Activated CD8-positive, alpha-beta memory T cell treated with anti-CD3 and anti-CD28 coated beads, Interleukin-2, amount 50 U/mL, for 1 hour (primary cell): Measurements from ENCODE around the gene POLR1B.
"Not testable (repeated sequence)": the region's sequence is repeated elsewhere in the genome, so short reads cannot be mapped to it uniquely, and the experiment has no call there.

Source experiments
- DNase-seq: peaks from one replicate; pipeline ENCODE4 v3.0.0-alpha.2; 2020; ENCODE audit errors: extremely low read depth

The POLR1B gene

DNA sequence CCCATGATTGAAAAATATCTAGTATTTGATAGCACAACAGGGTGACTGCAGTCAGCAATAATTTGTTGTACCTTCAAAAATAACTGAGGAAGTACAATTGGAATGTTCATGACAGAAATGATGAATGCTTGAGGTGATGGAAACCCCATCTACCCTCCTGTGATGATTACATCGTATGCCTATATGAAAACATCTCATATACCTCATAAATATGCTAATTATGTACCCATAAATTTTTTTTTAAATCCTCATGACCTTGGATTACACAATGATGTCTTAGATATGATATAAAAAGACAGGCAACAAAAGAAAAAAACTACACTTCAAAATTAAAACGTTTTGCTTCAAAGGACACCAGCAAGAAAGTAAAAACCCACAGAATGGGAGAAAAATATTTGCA is 1.4 kb upstream of the POLR1B start:
- DNase-seq, result no peak

DNA sequence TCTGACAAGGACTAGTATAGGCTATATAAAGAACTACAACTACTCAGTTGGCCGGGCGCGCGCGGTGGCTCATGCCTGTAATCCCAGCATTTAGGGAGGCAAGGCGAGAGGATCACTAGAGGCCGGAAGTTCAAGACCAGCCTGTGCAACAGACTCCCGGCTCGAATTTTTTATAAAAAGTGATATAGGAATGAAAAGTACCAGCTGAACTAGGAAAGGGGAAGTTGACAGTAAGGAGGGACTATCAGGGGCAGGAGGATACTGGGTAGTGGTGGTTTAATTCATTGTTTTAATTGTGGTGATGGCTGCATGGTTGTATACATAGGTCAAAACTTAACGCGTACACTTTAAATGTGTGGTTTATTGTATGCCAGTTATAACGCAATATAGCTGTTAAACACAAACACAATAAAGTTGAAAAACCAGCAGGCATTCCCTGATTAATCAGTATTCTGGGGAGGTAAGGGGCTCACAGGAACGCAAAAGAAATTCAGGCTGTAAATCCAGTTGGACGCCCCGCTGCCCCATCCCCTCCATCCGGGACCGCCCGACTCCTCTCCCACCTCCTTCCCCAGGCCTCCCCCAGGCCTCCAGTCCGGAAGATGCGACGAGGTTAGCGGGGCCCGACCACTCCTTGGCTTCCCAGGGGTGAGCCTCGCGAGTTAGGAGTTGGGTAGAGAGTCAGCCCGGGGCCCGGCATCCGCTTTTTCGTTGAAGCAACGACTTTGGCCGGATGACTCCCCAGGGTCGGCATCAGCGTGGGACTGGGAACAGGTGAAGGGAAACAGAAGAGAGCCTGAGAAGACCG is 746 bp upstream of the POLR1B start:
- DNase-seq, result no peak

DNA sequence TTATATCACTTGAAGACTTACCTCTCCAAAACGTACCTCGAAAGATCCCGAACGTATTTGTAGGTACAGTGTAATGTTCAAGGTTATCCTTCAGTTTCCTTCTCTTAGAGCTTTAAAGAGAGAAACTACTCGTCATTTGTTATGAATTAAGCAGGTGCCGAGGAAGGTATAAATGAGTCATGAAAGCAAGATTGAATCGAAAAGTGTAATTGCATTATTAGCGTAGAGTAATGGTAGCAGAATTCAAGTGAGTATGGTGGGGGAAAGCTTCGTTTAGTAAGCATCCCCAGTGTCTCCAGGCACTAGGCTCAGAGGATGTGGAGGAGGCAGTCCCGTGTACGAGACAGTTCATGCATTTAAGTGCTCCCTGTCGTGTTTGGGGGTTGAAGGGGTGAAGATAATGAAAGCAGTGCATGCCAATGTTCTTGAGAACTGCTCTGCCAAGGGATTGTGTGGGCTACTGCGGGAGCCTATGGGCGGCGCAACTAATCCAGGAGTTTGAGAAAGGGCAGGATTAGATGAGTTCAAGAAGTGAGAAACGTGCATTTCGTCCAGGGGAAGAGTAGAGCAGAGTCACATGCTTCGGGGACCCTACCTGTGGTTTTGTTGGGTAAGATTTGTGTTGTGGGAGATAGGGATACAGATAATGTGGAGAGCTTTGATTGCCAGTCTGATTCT is 858 bp downstream of the POLR1B start:
- no peak for DNase-seq

DNA sequence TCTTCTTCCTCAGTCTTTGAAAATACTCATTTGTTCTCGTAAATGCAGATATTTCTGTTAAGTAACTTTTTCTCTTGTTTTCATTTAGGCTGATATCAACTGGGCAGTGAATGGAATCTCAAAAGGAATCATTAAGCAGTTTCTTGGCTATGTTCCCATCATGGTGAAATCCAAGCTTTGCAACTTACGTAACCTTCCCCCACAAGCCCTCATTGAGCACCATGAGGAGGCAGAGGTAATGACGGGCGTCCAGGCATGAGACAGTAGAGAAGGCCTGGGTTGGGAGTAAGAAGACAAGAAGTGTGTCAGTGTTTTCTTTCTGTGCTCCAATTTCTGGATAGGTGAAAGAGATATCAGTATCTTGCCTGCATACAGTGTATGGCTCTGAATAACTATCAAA is 5.1 kb downstream of the POLR1B start:
- DNase-seq, result no peak

DNA sequence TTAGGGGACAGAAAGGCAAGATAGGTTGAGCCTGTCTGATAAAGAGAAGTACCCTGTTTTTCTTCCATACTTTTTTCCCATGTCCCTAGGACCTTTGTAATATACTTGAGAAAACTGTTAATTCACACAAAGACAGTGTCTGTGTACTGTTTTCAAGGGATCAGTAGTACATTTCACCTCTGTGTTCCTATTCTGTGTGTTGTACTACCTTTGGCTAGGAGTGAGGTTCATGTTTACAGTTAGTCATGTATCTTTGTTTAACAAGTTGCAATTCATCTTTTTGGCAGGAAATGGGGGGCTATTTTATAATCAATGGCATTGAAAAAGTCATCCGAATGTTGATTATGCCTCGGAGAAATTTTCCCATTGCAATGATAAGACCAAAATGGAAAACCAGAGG is 6.7 kb downstream of the POLR1B start:
- DNase-seq, result no peak

DNA sequence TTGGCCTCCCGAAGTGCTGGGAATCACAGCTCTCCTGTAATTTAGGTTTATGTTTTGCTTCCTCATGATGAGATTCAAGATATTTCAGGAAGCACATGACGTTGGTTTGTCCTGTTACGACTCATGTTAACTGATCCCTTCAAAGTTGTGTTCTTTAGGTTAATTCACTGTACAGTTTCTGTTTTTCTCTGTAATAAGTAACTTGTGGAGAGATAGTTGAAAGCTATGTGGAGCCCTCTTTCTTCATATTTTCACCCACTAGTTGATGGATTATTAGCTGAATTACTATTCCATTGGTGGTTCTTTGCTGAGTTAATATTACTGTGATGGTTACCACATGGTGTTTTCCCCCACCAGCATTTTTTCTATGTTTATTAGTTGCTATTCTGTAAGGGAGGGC is 23.8 kb downstream of the POLR1B start:
- no peak for DNase-seq

DNA sequence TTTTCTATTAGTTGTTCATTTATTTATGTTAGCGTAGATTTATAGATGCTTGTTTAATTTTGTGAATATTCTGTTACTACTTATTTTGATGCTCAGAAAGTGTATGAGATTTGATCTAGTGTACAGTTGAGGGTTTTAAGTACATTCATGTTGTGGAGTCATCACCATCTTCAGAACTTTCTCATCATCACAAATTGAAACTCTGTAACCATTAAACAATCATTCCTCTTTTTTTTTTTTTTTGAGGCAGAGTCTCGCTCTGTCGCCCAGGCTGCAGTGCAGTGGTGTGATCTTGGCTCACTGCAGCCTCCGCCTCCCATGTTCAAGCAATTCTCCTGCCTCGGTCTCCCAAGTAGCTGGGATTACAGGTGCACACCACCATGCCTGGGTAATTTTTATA is 24.2 kb downstream of the POLR1B start:
- not testable (repeated sequence) for DNase-seq

DNA sequence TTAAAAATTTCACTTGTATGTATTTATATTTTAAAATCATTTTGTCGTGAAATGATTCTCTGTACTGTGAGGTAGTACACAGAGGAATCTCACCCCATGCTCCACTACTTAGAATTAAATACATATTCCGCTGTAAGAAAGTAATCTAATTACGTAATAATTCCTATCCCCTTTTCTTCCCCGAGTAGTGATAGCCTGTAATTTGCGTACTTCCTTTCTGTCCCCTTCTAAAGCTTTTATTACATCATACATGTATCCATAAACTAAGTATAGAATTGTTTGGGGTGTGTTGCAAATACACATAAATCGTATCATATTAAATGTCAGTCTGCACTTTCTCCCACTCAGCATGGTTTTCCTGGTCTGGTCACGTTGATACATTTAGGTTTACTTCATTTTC is 29.7 kb downstream of the POLR1B start:
- no peak for DNase-seq

DNA sequence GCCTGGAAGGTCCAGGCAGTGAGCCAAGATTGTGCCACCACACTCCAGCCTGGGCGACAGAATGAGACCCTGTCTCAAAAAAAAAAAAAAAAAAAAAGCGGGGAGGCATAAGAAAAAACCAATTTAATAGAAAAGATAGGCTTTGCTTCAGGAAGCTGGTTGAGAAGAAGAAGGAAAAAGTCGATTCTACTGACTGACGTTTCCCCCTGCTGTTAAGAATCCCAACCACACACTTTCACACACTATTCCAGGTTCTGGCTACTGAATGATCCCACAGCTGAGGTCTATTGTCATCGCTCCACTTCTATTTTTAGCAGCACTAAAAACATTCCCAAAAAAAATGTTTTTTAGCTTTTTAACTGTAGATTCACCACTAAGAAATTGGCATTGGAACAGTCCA is 35.5 kb downstream of the POLR1B start:
- DNase-seq, result no peak

DNA sequence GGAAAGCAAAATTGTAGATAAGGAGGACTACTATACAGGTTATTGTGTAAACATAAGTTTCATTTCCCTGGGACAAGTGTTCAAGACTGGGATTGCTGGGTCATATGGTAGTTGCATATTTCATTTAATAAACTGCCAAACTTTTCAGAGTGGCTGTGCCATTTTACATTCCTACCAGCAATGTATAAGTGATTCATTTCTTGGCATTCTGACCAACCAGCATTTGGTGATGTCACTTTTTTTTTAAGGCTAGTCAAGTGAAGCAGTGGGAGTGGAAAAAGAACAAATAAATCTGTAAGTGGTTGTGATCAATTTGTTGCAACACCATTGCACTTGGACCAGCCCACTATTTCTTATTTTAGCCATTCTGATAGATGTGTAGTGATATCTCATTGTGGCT is 37.0 kb downstream of the POLR1B start:
- DNase-seq, result no peak

DNA sequence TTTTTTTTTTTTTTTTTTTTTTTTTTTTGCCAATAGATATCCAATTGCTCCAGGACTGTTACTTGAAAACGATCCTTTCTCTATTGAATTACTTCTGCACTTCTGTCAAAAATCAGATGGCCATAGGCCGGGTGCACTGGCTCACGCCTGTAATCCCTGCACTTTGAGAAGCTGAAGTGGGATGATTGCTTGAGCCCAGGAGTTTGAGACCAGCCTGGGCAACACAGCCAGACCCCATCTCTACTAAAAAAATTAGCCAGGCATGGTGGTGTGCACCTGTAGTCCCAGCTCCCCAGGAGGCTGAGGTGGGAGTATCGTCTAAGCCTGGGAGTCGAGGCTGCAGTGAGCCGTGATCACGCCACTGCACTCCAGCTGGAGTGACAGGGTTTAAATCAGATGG is 37.8 kb downstream of the POLR1B start:
- DNase-seq, result no peak

DNA sequence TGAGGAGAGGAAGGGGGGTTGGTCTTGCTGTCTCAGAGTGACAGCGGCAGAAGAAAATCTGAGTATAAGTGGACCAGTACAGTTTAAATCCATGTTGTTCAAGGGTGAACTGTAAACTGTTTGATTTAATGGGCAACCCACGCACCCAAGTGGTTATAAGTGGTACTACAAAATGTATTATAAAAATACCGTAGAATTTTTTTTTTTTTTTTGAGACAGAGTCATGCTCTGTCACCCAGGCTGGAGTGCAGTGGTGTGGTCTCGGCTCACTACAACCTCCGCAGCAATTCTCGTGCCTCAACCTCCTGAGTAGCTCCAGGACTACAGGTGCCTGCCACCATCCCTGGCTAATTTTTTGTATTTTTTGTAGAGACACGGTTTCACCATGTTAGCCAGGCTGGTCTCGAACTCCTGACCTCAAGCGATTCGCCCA is 40.1 kb downstream of the POLR1B start:
- DNase-seq, result peak; percentile 7

DNA sequence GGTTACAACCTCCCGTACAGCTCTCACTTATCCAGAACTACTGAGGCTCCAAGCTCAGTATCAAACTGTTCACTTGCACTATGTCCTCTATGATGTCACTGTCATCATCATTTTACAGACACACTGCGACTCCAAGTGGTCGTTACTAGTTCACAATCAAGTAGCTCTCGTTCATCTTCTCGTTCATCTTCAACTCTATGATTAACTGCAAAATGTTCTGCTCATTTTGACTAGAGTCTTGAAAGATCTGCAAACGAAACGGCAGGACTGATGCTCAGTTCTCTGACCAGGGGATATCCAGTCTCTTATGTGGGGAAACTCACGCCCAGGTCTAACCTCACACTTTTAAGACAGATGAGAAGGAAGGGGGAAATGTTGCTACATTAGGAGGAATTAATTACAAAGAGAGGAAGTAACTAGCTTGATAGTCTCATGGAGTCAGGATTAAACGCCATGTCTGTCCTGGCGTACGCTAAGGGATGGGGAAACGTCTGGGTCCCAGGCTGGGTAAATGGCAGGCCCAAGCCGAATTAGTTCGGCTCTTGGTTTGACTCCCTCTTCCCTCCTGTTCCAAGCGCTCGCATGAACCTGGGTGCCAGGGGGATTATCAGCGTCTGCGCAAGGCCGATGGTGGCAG is 41.4 kb downstream of the POLR1B start:
- no peak for DNase-seq

DNA sequence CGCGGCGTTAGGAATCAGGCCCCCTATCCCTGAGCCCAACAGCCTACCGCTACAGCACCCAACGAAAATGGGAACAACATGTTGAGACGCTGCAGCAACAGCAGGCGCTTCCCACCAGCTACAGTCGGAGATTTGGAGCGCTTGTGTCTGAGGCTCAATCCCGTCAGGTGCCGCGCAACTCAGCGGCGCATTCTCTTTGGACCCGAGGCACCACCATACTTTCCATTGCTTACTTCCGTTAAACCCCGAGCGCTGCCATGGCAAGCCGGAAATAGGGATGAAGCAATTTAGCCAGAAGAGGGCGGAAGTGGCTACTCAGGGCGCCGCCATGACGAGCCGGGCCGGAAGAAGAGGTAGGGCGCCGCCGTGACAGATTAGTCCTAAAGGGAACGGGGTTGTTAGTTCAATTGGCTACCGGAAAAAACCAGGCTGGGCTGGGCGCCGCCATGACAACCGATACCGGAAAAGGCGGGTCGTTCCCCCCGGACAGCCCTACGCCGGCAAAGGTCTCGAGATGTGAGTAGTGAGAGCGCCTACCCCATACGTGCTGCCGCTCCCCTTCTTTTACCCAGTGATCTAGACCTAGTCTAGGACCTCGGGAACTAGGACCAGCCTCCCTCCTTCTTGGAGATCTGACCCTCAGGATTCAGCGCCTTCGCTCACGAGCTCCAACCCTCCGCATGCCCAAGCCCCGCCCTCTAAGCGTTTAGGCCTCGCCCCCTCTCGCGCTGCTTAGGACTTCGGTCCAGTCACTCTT is 42.0 kb downstream of the POLR1B start, which contains the start of gene CHCHD5:
CHCHD5 (plus strand) TSS at position 476 of the 757 bp plus-strand sequence; CDS start at position 515, 39 bp downstream.
- DNase-seq, result peak; percentile 85

DNA sequence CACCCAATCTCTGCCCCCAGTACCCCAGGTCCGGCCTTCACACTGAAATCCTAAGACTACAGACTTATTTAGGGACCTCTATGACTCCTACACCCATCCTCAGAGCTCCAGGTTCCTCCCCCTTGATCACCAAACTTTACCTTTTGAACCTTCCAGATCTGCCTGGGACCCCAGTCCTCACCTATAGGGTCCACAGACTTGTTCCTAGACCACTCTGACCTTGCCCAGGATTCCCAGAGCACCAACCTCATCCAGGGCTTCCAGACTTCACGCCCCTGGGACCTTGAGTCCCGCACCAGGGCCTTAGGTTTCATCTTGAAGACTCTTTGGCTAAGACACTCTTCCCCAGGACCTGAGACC is 42.6 kb downstream of the POLR1B start:
- no peak for DNase-seq

DNA sequence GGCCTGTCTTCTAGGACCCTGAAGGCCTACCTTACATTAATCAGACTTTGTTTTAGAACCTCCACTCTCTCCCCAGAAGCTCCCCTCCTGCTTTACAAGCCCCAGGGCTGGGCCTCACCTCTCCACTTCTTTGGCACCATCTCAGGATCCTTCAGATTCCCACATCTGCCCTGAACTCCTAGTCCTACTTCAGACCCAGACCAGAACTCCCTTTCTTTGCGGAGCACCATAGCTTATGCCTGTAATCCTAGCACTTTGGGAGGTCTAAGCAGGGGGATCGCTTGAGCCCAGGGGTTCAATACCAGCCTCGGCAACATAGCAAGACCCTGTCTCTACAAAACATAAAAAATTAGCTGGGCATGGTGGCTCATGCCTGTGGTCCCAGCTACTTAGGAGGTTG is 43.1 kb downstream of the POLR1B start:
- no peak for DNase-seq

DNA sequence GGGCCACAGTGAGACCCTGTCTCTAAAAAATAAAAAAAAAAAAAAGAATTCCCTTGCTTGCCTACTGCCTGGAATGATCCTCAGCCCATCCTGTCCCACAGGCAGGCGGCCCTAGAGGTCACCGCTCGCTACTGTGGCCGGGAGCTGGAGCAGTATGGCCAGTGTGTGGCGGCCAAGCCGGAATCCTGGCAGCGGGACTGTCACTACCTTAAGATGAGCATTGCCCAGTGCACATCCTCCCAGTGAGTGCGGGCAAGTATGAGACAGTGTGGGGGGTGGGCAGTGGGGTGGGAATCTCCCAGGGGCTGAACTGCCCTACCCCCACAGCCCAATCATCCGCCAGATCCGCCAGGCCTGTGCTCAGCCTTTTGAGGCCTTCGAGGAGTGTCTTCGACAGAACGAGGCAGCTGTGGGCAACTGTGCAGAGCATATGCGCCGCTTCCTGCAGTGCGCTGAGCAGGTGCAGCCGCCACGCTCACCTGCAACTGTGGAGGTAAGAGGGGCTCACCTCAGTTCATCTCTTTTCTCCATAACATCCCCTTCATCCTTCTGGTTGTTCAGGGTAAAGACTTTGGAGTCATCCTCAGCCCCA is 43.7 kb downstream of the POLR1B start:
- DNase-seq, result no peak

DNA sequence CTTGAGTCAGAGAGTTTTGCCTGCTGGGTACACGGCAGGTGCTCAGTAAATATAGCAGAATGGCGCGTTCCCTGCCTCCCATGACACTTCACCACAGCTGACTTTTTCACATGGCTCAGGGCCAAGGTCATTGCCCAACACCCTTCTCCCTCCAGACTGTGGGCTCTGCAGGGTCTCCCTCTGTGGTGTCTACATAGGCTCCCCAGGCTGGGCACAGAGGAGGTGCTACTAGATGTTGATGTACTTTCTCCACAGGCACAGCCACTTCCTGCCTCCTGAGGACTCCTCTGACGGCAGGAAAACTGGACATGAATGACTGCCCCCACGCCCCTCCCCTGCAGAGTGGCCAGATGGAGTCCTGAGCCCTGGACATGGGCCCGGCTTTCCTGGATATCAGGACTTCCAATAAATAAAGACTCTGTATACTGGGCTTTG is 46.4 kb downstream of the POLR1B start:
- DNase-seq, result no peak

DNA sequence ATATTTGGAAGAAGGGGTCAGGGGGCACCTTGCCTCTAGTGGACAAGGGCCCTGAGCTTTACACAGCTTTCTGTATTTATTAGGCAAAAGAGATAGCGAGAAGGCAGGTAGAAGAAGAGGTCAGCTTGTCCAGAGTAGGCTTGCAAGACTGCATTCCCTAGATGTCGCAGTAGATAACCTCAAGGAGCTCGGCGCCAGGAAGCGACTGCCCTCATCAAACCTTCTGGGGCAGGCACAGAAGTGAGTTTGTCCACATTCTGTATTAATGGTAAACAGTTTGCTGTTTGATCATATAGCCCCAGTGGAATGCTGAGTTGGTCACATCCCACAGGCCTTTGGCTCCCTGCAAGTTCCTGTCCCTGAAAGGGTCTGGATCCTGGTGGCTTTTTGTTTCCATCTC is 49.1 kb downstream of the POLR1B start:
- DNase-seq, result no peak

DNA sequence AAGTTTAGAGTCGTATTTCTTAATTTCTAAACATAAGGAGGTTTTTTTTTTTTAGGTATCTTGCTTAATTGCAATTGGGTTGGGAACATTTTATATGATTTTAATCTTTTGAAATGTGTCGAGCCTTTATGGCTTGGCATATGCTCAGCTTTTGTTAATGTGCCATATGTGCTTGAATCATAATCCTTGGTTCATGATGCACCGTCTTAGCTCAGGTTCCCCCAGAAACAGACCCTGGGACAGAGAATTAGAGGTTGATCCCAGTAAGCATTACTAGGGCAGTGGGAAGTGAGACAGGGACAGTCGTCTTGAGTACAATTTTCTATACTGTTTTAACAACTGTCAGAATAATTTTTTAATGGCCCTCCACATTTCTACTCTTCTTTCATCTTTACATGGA is 51.5 kb downstream of the POLR1B start:
- no peak for DNase-seq

DNA sequence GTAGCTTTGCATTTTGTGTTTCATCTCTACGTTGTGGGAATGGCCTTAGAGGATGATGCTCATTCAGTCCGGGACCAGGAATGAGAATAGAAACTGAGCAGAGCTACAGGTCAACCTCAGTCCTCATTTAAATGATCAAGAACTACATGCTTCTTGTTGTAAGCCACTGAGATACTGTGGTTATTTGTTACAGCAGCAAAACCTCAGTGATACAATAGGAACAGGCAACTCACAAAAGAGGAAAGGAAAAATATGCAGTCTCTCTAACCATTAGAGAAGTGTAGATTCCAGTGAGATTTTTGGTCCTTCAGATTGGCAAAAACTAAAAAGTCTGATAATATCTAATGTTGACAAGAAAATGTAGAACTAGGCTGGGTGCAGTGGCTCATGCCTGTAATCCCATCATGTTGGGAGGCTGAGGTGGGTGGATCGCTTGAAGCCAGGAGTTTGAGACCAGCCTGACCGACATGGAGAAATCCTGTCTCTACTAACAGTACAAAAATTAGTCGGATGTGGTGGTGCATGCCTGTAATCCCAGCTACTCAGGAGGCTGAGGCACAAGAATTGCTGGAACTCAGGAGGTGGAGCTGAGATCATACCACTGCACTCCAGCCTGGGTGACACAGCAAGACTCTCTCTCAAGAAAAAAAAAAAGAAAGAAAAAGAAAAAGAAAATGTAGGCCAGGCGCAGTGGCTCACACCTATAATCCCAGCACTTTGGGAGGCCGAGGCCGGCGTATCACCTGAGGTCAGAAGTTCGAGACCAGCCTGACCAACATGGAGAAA is 55.5 kb downstream of the POLR1B start:
- no peak for DNase-seq
